Trophoblast cell (in vitro differentiated cells and primary cell): Measurements from ENCODE around the gene PALM2AKAP2.
A peak's percentile ranks its signal among the peaks of the same experiment; 100 is the strongest.

ENCODE experiments used
- DNase-seq, 2 donors: peaks; one replicate each; pipeline ENCODE4 v3.0.0-alpha.2; 2016
- H2AFZ ChIP-seq: 2 replicates; pipeline ENCODE4 v1.6.1; 2013; ENCODE audit warnings: low read length, moderate library complexity, mild to moderate bottlenecking; ENCODE audit not compliant: insufficient read depth, poor library complexity
- H2AK5ac ChIP-seq: 2 replicates; pipeline ENCODE4 v1.6.1; 2013; ENCODE audit warnings: mild to moderate bottlenecking, low read length
- H2BK120ac ChIP-seq: 2 replicates; pipeline ENCODE4 v1.6.1; 2013; ENCODE audit warnings: low read length, mild to moderate bottlenecking, moderate library complexity; ENCODE audit not compliant: insufficient read depth, poor library complexity
- H2BK12ac ChIP-seq: 2 replicates; pipeline ENCODE4 v1.6.1; 2013; ENCODE audit warnings: mild to moderate bottlenecking, low read length, moderate library complexity
- H2BK5ac ChIP-seq: 2 replicates; pipeline ENCODE4 v1.6.1; 2013; ENCODE audit warnings: low read length, low read depth, moderate library complexity, mild to moderate bottlenecking; ENCODE audit not compliant: poor library complexity
- H3K14ac ChIP-seq: 2 replicates; pipeline ENCODE4 v1.6.1; 2013; ENCODE audit warnings: mild to moderate bottlenecking, low read length
- H3K18ac ChIP-seq: 2 replicates; pipeline ENCODE4 v1.6.1; 2013; ENCODE audit warnings: mild to moderate bottlenecking, low read length
- H3K23ac ChIP-seq: 2 replicates; pipeline ENCODE4 v1.6.1; 2013; ENCODE audit warnings: low read length
- H3K27ac ChIP-seq: 2 replicates; pipeline ENCODE4 v1.5.1; 2013; ENCODE audit warnings: low read depth, mild to moderate bottlenecking, inconsistent platforms, low read length, moderate library complexity
- H3K27me3 ChIP-seq: 2 replicates; pipeline ENCODE4 v1.6.1; 2013; ENCODE audit warnings: inconsistent platforms, mild to moderate bottlenecking, low read length, moderate library complexity; ENCODE audit not compliant: insufficient read depth
- H3K36me3 ChIP-seq, 2 experiments: 1 replicate in 1 of 2; 2 replicates in 1 of 2; pipeline ENCODE4 v1.6.1; 2013; ENCODE audit warnings: low read length in 2 of 2, mild to moderate bottlenecking in 2 of 2, moderate library complexity in 1 of 2; ENCODE audit not compliant: insufficient read depth in 2 of 2, control insufficient read depth in 1 of 2
- H3K4ac ChIP-seq: 2 replicates; pipeline ENCODE4 v1.6.1; 2013; ENCODE audit warnings: low read depth, mild to moderate bottlenecking, low read length, moderate library complexity
- H3K4me1 ChIP-seq, 2 experiments: 1 replicate in 1 of 2; 2 replicates in 1 of 2; pipeline ENCODE4 v1.6.1; 2013; ENCODE audit warnings: low read length in 2 of 2, mild to moderate bottlenecking in 2 of 2, moderate library complexity in 1 of 2; ENCODE audit not compliant: insufficient read depth in 2 of 2, control insufficient read depth in 1 of 2
- H3K4me2 ChIP-seq: 2 replicates; pipeline ENCODE4 v1.6.1; 2013; ENCODE audit warnings: inconsistent platforms, mild to moderate bottlenecking, low read length, moderate library complexity
- H3K4me3 ChIP-seq: 2 replicates; pipeline ENCODE4 v1.5.1; 2013; ENCODE audit warnings: mild to moderate bottlenecking, low read depth, low read length, inconsistent platforms
- H3K79me1 ChIP-seq: one replicate; pipeline ENCODE4 v1.6.1; 2013; ENCODE audit warnings: low read length
- H3K79me2 ChIP-seq: 2 replicates; pipeline ENCODE4 v1.6.1; 2013; ENCODE audit warnings: low read length, mild to moderate bottlenecking; ENCODE audit not compliant: control insufficient read depth, insufficient read depth, poor library complexity
- H3K9ac ChIP-seq: 2 replicates; pipeline ENCODE4 v1.6.1; 2013; ENCODE audit warnings: mild to moderate bottlenecking, low read length
- H3K9me3 ChIP-seq: 2 replicates; pipeline ENCODE4 v1.6.1; 2013; ENCODE audit warnings: low read depth, mild to moderate bottlenecking, control low read depth, inconsistent platforms, low read length; ENCODE audit not compliant: insufficient read depth
- H4K12ac ChIP-seq: 2 replicates; pipeline ENCODE4 v1.6.1; 2013; ENCODE audit warnings: low read depth, mild to moderate bottlenecking, low read length, moderate library complexity
- H4K8ac ChIP-seq: 2 replicates; pipeline ENCODE4 v1.6.1; 2013; ENCODE audit warnings: low read depth, mild to moderate bottlenecking, low read length, moderate library complexity
- H4K91ac ChIP-seq: one replicate; pipeline ENCODE4 v1.6.1; 2013; ENCODE audit warnings: low read depth, mild to moderate bottlenecking, low read length, moderate library complexity
- WGBS: extraction: QIAGEN DNeasy Blood & Tissue Kit; methylation state at CpG from one replicate; pipeline ENCODE4 v1.1.7; 2013; ENCODE audit warnings: missing lambda C conversion rate; ENCODE audit not compliant: insufficient read length, insufficient coverage; ENCODE audit errors: extremely low coverage; 5-methylcytosine and 5-hydroxymethylcytosine counted together

The PALM2AKAP2 gene

GRCh38 chr9:109776391-109776790, 3.6 kb upstream of the PALM2AKAP2 start:
- Histone ChIP-seq H3K9ac (no peak overlapping the region), H2AFZ (no peak overlapping the region), H2BK120ac (no peak overlapping the region), H3K4ac (no peak overlapping the region), H2BK12ac (no peak overlapping the region), H3K4me3 (no peak overlapping the region), H3K27ac (no peak overlapping the region), H3K14ac (no peak overlapping the region), H3K27me3 (no peaks in the 10 kb centered on the region), H2BK5ac (no peak overlapping the region), H3K23ac (no peak overlapping the region), H3K36me3 (no peaks in the 10 kb centered on the region), H4K8ac (no peak overlapping the region), H4K12ac (no peak overlapping the region), H3K79me2 (peaks cover 6% of the 10 kb centered on the region), H3K4me2 (no peak overlapping the region), H3K18ac (no peak overlapping the region), H3K4me1 (peaks cover 12 to 17% of the 10 kb centered on the region in 2 experiments), H2AK5ac (no peak overlapping the region), H3K79me1 (peaks cover 14% of the 10 kb centered on the region), H4K91ac (no peak overlapping the region), H3K9me3 (no peaks in the 10 kb centered on the region)
- WGBS: no CpG with 5 or more reads among the region's 2 CpGs
- DNase-seq: no peak

- peak overlapping the region; percentile 79 for H3K4me3 ChIP-seq
- peak overlapping the region; percentile 63 for H3K18ac ChIP-seq
- H3K79me1 ChIP-seq: peaks cover 7% of the 10 kb centered on the region
- H2BK12ac ChIP-seq: peak overlapping the region; percentile 39
- no peaks in the 10 kb centered on the region for H3K36me3 ChIP-seq
- peak overlapping the region; percentile 45 for H3K27ac ChIP-seq
- peak overlapping the region; percentile 19 for H3K4ac ChIP-seq
- no CpG with 5 or more reads among the region's 16 CpGs for WGBS
- no peak overlapping the region for H3K23ac ChIP-seq
- no peaks in the 10 kb centered on the region for H3K27me3 ChIP-seq
- peak overlapping the region; percentile 66 for H3K14ac ChIP-seq
- H4K8ac ChIP-seq: peak overlapping the region; percentile 84
- peak overlapping the region; percentile 68 for H2BK120ac ChIP-seq
- H3K9me3 ChIP-seq: no peaks in the 10 kb centered on the region
- H3K4me2 ChIP-seq: peak overlapping the region; percentile 73
- peaks cover 6 to 16% of the 10 kb centered on the region in 2 experiments for H3K4me1 ChIP-seq
- no peak overlapping the region for H2AK5ac ChIP-seq
- DNase-seq: no peak
- H4K12ac ChIP-seq: peak overlapping the region; percentile 70
- H4K91ac ChIP-seq: peak overlapping the region; percentile 93
- peak overlapping the region; percentile 67 for H3K9ac ChIP-seq
- peak overlapping the region; percentile 79 for H2BK5ac ChIP-seq
- H3K79me2 ChIP-seq: peaks cover 4% of the 10 kb centered on the region
- peak overlapping the region; percentile 72 for H2AFZ ChIP-seq
These were observed 545 bp downstream of the PALM2AKAP2 start for GRCh38 chr9:109780453-109781033.

- Histone ChIP-seq H4K8ac (no peak overlapping the region), H3K79me1 (peaks cover 7% of the 10 kb centered on the region), H3K4me1 (peaks cover 6 to 16% of the 10 kb centered on the region in 2 experiments), H3K4ac (no peak overlapping the region), H3K9ac (no peak overlapping the region), H3K9me3 (no peaks in the 10 kb centered on the region), H2BK12ac (peak overlapping the region; percentile 3), H2BK5ac (no peak overlapping the region), H2AK5ac (no peak overlapping the region), H2BK120ac (no peak overlapping the region), H3K27ac (no peak overlapping the region), H3K18ac (no peak overlapping the region), H3K79me2 (peaks cover 4% of the 10 kb centered on the region), H3K27me3 (no peaks in the 10 kb centered on the region), H3K14ac (no peak overlapping the region), H4K12ac (no peak overlapping the region), H3K23ac (no peak overlapping the region), H2AFZ (peak overlapping the region; percentile 37), H3K4me3 (no peak overlapping the region), H3K36me3 (no peaks in the 10 kb centered on the region), H4K91ac (no peak overlapping the region), H3K4me2 (peak overlapping the region; percentile 73)
- WGBS: no CpG with 5 or more reads among the region's 5 CpGs
- no peak for DNase-seq
These were observed 1.1 kb downstream of the PALM2AKAP2 start for GRCh38 chr9:109781086-109781485.

GRCh38 chr9:109781541-109782197, 1.7 kb downstream of the PALM2AKAP2 start:
- H3K4me3 ChIP-seq: peak overlapping the region; percentile 7
- H3K4me2 ChIP-seq: peak overlapping the region; percentile 55
- no peak overlapping the region for H4K91ac ChIP-seq
- no peak overlapping the region for H4K12ac ChIP-seq
- H3K23ac ChIP-seq: no peak overlapping the region
- H3K79me2 ChIP-seq: peaks cover 4% of the 10 kb centered on the region
- no peak overlapping the region for H2AK5ac ChIP-seq
- no peak overlapping the region for H2AFZ ChIP-seq
- no peaks in the 10 kb centered on the region for H3K9me3 ChIP-seq
- no peak overlapping the region for H2BK12ac ChIP-seq
- H3K79me1 ChIP-seq: peaks cover 7% of the 10 kb centered on the region
- H3K27ac ChIP-seq: no peak overlapping the region
- H2BK120ac ChIP-seq: no peak overlapping the region
- H3K9ac ChIP-seq: no peak overlapping the region
- H3K36me3 ChIP-seq: no peaks in the 10 kb centered on the region
- no peaks in the 10 kb centered on the region for H3K27me3 ChIP-seq
- no peak overlapping the region for H2BK5ac ChIP-seq
- H3K14ac ChIP-seq: no peak overlapping the region
- no CpG with 5 or more reads among the region's 4 CpGs for WGBS
- DNase-seq: peak in 1 of 2 donors; percentile 40
- peaks cover 4 to 16% of the 10 kb centered on the region in 2 experiments for H3K4me1 ChIP-seq
- no peak overlapping the region for H3K4ac ChIP-seq
- no peak overlapping the region for H4K8ac ChIP-seq
- no peak overlapping the region for H3K18ac ChIP-seq
